ENCODE results near the gene OXSM.

Gene OXSM

DNA sequence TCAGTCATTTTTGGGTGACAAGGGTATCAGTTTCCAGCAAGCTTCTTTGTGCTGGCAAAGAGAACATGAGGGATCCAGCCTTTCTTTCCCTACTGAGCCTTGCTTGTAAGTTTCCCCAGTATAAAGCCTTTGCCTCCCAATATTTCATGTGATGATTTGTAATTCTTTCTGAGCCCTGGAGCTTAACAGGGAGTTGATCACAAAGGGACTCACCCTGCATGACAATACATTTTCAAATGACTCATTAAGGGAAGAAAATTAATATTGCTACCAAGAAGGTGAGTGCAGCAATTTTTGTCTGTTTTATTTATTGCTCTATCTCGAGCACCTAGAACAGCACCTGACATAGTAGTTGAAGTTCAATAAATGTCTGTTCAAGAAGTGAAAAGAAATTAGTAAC is 27.7 kb downstream of the OXSM start:
- H3K4me1 ChIP-seq (ENCODE audit: control insufficient read depth, insufficient read depth, low read depth, low read length): no peaks in the 10 kb centered on the region
- H2BK12ac ChIP-seq (ENCODE audit: low read length in 2 of 2): no peak overlapping the region
- no peak overlapping the region for H3K18ac ChIP-seq (ENCODE audit: low read depth in 1 of 2, low read length in 2 of 2)
- H3K4me3 ChIP-seq (ENCODE audit: insufficient read depth in 1 of 2, low read depth in 1 of 2, low read length in 2 of 2): no peak overlapping the region
- H2BK15ac ChIP-seq (ENCODE audit: low read depth, poor library complexity, severe bottlenecking): no peak overlapping the region
- no peaks in the 10 kb centered on the region for H3K27me3 ChIP-seq (ENCODE audit: control insufficient read depth in 1 of 2, insufficient read depth in 1 of 2, low read length in 2 of 2)
- H2AFZ ChIP-seq (ENCODE audit: low read depth, low read length): no peak overlapping the region
- H4K8ac ChIP-seq (ENCODE audit: low read length): no peak overlapping the region
- no peak overlapping the region for H3K4me2 ChIP-seq (ENCODE audit: low read length, poor library complexity, severe bottlenecking)
- H3K14ac ChIP-seq (ENCODE audit: low read length in 2 of 2): no peak overlapping the region
- no peak overlapping the region for H3K9ac ChIP-seq (ENCODE audit: low read length)
- no peak overlapping the region for H3K27ac ChIP-seq (ENCODE audit: low read length, poor library complexity, severe bottlenecking)
- no peak overlapping the region for H3K23ac ChIP-seq (ENCODE audit: low read length in 2 of 2)
- H3K36me3 ChIP-seq (ENCODE audit: control insufficient read depth in 1 of 2, insufficient read depth in 2 of 2, low read depth in 1 of 2, low read length in 2 of 2): no peaks in the 10 kb centered on the region
- H4K91ac ChIP-seq (ENCODE audit: low read length): no peak overlapping the region
- H3K9me3 ChIP-seq (ENCODE audit: control insufficient read depth, low read length): no peaks in the 10 kb centered on the region
- no peaks in the 10 kb centered on the region for H3K79me1 ChIP-seq (replicated peaks; ENCODE audit: low read length, poor library complexity, severe bottlenecking)
- H2AK5ac ChIP-seq (ENCODE audit: low read length, severe bottlenecking): no peak overlapping the region
- H2BK120ac ChIP-seq (ENCODE audit: low read depth, low read length): no peak overlapping the region
- no peak overlapping the region for H3K4ac ChIP-seq (ENCODE audit: low read depth in 1 of 2, low read length in 2 of 2)
- H2BK5ac ChIP-seq (ENCODE audit: low read depth, low read length, poor library complexity, severe bottlenecking): no peak overlapping the region
- no peak for DNase-seq
- WGBS: 100% methylated on average over 1 of the region's 1 CpG

- Histone ChIP-seq H3K27ac (ENCODE audit: low read length, poor library complexity, severe bottlenecking) (no peak overlapping the region), H2AFZ (ENCODE audit: low read depth, low read length) (no peak overlapping the region), H2BK12ac (ENCODE audit: low read length in 2 of 2) (no peak overlapping the region), H2AK5ac (ENCODE audit: low read length, severe bottlenecking) (no peak overlapping the region), H2BK15ac (ENCODE audit: low read depth, poor library complexity, severe bottlenecking) (no peak overlapping the region), H3K36me3 (ENCODE audit: control insufficient read depth in 1 of 2, insufficient read depth in 2 of 2, low read depth in 1 of 2, low read length in 2 of 2) (no peaks in the 10 kb centered on the region), H3K79me1 (replicated peaks; ENCODE audit: low read length, poor library complexity, severe bottlenecking) (no peaks in the 10 kb centered on the region), H2BK120ac (ENCODE audit: low read depth, low read length) (no peak overlapping the region), H3K14ac (ENCODE audit: low read length in 2 of 2) (no peak overlapping the region), H3K9ac (ENCODE audit: low read length) (no peak overlapping the region), H2BK5ac (ENCODE audit: low read depth, low read length, poor library complexity, severe bottlenecking) (no peak overlapping the region), H4K91ac (ENCODE audit: low read length) (no peak overlapping the region), H3K27me3 (ENCODE audit: control insufficient read depth in 1 of 2, insufficient read depth in 1 of 2, low read length in 2 of 2) (no peaks in the 10 kb centered on the region), H3K4me2 (ENCODE audit: low read length, poor library complexity, severe bottlenecking) (no peak overlapping the region), H3K4me3 (ENCODE audit: insufficient read depth in 1 of 2, low read depth in 1 of 2, low read length in 2 of 2) (no peak overlapping the region), H3K4ac (ENCODE audit: low read depth in 1 of 2, low read length in 2 of 2) (no peak overlapping the region), H3K23ac (ENCODE audit: low read length in 2 of 2) (no peak overlapping the region), H3K9me3 (ENCODE audit: control insufficient read depth, low read length) (no peaks in the 10 kb centered on the region), H3K4me1 (ENCODE audit: control insufficient read depth, insufficient read depth, low read depth, low read length) (no peaks in the 10 kb centered on the region), H4K8ac (ENCODE audit: low read length) (no peak overlapping the region), H3K18ac (ENCODE audit: low read depth in 1 of 2, low read length in 2 of 2) (no peak overlapping the region)
- DNase-seq: no peak
- WGBS: 77% methylated on average over 3 of the region's 4 CpGs
Observed at GRCh38 chr3:25818335-25818734, 28.4 kb downstream of the OXSM start.

DNA sequence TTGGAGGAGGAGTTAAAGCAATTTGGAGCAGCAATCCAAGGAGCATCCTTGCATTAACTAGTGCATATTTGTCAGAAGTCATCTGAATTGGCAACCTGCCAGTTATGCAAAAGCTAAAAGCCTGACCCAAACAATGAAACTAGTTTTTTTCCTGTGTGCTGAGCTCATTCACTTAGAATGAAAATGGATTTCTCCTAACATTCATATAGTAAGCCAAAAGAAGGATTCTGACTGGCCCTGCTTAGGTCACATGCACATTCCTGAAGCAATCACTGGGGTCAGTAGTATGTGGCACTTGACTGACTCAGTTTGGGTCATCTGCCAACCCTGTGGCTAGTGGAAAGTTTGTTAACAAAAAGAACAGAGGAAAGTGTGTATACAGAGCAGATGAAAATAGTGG is 30.5 kb downstream of the OXSM start:
- Histone ChIP-seq H2BK120ac (ENCODE audit: low read depth, low read length) (no peak overlapping the region), H3K27ac (ENCODE audit: low read length, poor library complexity, severe bottlenecking) (no peak overlapping the region), H2BK5ac (ENCODE audit: low read depth, low read length, poor library complexity, severe bottlenecking) (no peak overlapping the region), H3K23ac (ENCODE audit: low read length in 2 of 2) (no peak overlapping the region), H3K27me3 (ENCODE audit: control insufficient read depth in 1 of 2, insufficient read depth in 1 of 2, low read length in 2 of 2) (no peaks in the 10 kb centered on the region), H4K8ac (ENCODE audit: low read length) (no peak overlapping the region), H3K18ac (ENCODE audit: low read depth in 1 of 2, low read length in 2 of 2) (no peak overlapping the region), H3K9me3 (ENCODE audit: control insufficient read depth, low read length) (no peaks in the 10 kb centered on the region), H4K91ac (ENCODE audit: low read length) (no peak overlapping the region), H3K4me1 (ENCODE audit: control insufficient read depth, insufficient read depth, low read depth, low read length) (no peaks in the 10 kb centered on the region), H2BK12ac (ENCODE audit: low read length in 2 of 2) (no peak overlapping the region), H3K4ac (ENCODE audit: low read depth in 1 of 2, low read length in 2 of 2) (no peak overlapping the region), H3K4me3 (ENCODE audit: insufficient read depth in 1 of 2, low read depth in 1 of 2, low read length in 2 of 2) (no peak overlapping the region), H3K9ac (ENCODE audit: low read length) (peak overlapping the region; percentile 82), H3K36me3 (ENCODE audit: control insufficient read depth in 1 of 2, insufficient read depth in 2 of 2, low read depth in 1 of 2, low read length in 2 of 2) (no peaks in the 10 kb centered on the region), H2AFZ (ENCODE audit: low read depth, low read length) (no peak overlapping the region), H2AK5ac (ENCODE audit: low read length, severe bottlenecking) (no peak overlapping the region), H3K4me2 (ENCODE audit: low read length, poor library complexity, severe bottlenecking) (no peak overlapping the region), H2BK15ac (ENCODE audit: low read depth, poor library complexity, severe bottlenecking) (no peak overlapping the region), H3K79me1 (replicated peaks; ENCODE audit: low read length, poor library complexity, severe bottlenecking) (no peaks in the 10 kb centered on the region), H3K14ac (ENCODE audit: low read length in 2 of 2) (no peak overlapping the region)
- DNase-seq: peak; percentile 99

- no peaks in the 10 kb centered on the region for H3K36me3 ChIP-seq (ENCODE audit: control insufficient read depth in 1 of 2, insufficient read depth in 2 of 2, low read depth in 1 of 2, low read length in 2 of 2)
- DNase-seq: no peak
- H3K27ac ChIP-seq (ENCODE audit: low read length, poor library complexity, severe bottlenecking): peak overlapping the region; percentile 58
- peak overlapping the region; percentile 82 for H3K9ac ChIP-seq (ENCODE audit: low read length)
- no peaks in the 10 kb centered on the region for H3K27me3 ChIP-seq (ENCODE audit: control insufficient read depth in 1 of 2, insufficient read depth in 1 of 2, low read length in 2 of 2)
- H2AFZ ChIP-seq (ENCODE audit: low read depth, low read length): no peak overlapping the region
- H3K4me3 ChIP-seq (ENCODE audit: insufficient read depth in 1 of 2, low read depth in 1 of 2, low read length in 2 of 2): peak overlapping the region in 1 of 2 experiments; percentile 3
- no peak overlapping the region for H3K23ac ChIP-seq (ENCODE audit: low read length in 2 of 2)
- no peak overlapping the region for H2BK120ac ChIP-seq (ENCODE audit: low read depth, low read length)
- no peak overlapping the region for H2BK12ac ChIP-seq (ENCODE audit: low read length in 2 of 2)
- no peak overlapping the region for H4K91ac ChIP-seq (ENCODE audit: low read length)
- no peaks in the 10 kb centered on the region for H3K9me3 ChIP-seq (ENCODE audit: control insufficient read depth, low read length)
- no peak overlapping the region for H2AK5ac ChIP-seq (ENCODE audit: low read length, severe bottlenecking)
- no peak overlapping the region for H3K18ac ChIP-seq (ENCODE audit: low read depth in 1 of 2, low read length in 2 of 2)
- H3K4ac ChIP-seq (ENCODE audit: low read depth in 1 of 2, low read length in 2 of 2): no peak overlapping the region
- H3K79me1 ChIP-seq (replicated peaks; ENCODE audit: low read length, poor library complexity, severe bottlenecking): no peaks in the 10 kb centered on the region
- no CpG with 5 or more reads among the region's 4 CpGs for WGBS
- H4K8ac ChIP-seq (ENCODE audit: low read length): no peak overlapping the region
- H3K14ac ChIP-seq (ENCODE audit: low read length in 2 of 2): no peak overlapping the region
- H2BK15ac ChIP-seq (ENCODE audit: low read depth, poor library complexity, severe bottlenecking): no peak overlapping the region
- H3K4me2 ChIP-seq (ENCODE audit: low read length, poor library complexity, severe bottlenecking): no peak overlapping the region
- no peaks in the 10 kb centered on the region for H3K4me1 ChIP-seq (ENCODE audit: control insufficient read depth, insufficient read depth, low read depth, low read length)
- H2BK5ac ChIP-seq (ENCODE audit: low read depth, low read length, poor library complexity, severe bottlenecking): no peak overlapping the region
Observed at GRCh38 chr3:25820816-25821486, 31.1 kb downstream of the OXSM start.

Data from mesenchymal stem cell (in vitro differentiated cells and primary cell).